OCI-LY3 (cell line): ENCODE results near the gene EVI5L.
A peak's percentile ranks its signal among the peaks of the same experiment; 100 is the strongest.

Experiments used
- H2AFZ ChIP-seq: fragments of 200-600, 300-600 bp; shearing (Covaris generic); 2 replicates; pipeline ENCODE4 v1.6.0; 2014; ENCODE audit warnings: antibody characterized with exemption, low read depth, low read length
- H3K27ac ChIP-seq: fragments of 200-600, 300-600 bp; sonication (generic); 2 replicates; pipeline ENCODE4 v1.5.1; 2014; ENCODE audit warnings: mild to moderate bottlenecking, low read length, moderate library complexity, mixed read lengths
- H3K27me3 ChIP-seq: fragments of 200-600, 300-600 bp; sonication (generic); 2 replicates; pipeline ENCODE4 v1.6.1; 2014; ENCODE audit warnings: low read depth, low read length, mixed read lengths
- H3K36me3 ChIP-seq: fragments of 200-600, 300-600 bp; sonication (generic); replicated peaks from 2 replicates; pipeline ENCODE3; 2014; ENCODE audit warnings: low read depth, low read length, mixed read lengths
- H3K4me1 ChIP-seq: fragments of 300-600, 200-600 bp; sonication (generic); 2 replicates; pipeline ENCODE4 v1.6.1; 2014; ENCODE audit warnings: low read length, mixed read lengths
- H3K4me2 ChIP-seq: fragments of 200-600, 300-600 bp; sonication (generic); 2 replicates; pipeline ENCODE4 v1.6.1; 2014; ENCODE audit warnings: low read length, mixed read lengths
- H3K4me3 ChIP-seq: fragments of 300-600, 200-600 bp; sonication (generic); 2 replicates; pipeline ENCODE4 v1.5.1; 2014; ENCODE audit warnings: antibody characterized with exemption, mild to moderate bottlenecking, low read length, moderate library complexity
- H3K79me2 ChIP-seq: fragments of 300-600, 200-600 bp; shearing (Covaris generic); 2 replicates; pipeline ENCODE4 v1.6.1; 2014; ENCODE audit warnings: mild to moderate bottlenecking, low read length, mixed read lengths
- H3K9ac ChIP-seq: fragments of 300-600, 200-600 bp; shearing (Covaris generic); 2 replicates; pipeline ENCODE4 v1.6.0; 2014; ENCODE audit warnings: mild to moderate bottlenecking, low read length, moderate library complexity
- H3K9me3 ChIP-seq: fragments of 200-600, 300-600 bp; shearing (Covaris generic); 2 replicates; pipeline ENCODE4 v1.6.1; 2014; ENCODE audit warnings: low read length, mixed read lengths; ENCODE audit not compliant: insufficient read depth
- H4K20me1 ChIP-seq: fragments of 200-600, 300-600 bp; sonication (generic); 2 replicates; pipeline ENCODE4 v1.6.1; 2016; ENCODE audit warnings: low read length, mixed read lengths; ENCODE audit not compliant: insufficient read depth
- CTCF ChIP-seq: fragments of 200-600, 300-600 bp; sonication (generic); IDR thresholded peaks from 2 replicates; pipeline ENCODE4 v1.5.1; 2014; ENCODE audit warnings: antibody characterized with exemption, low read length, low read depth
- EZH2phosphoT487 ChIP-seq: fragments of 200-600 bp; shearing (Covaris generic); IDR thresholded peaks from 2 replicates; pipeline ENCODE4 v1.6.1; 2018; ENCODE audit warnings: antibody characterized with exemption, mixed run types, low read depth

The EVI5L gene

GRCh38 chr19:7830272-7830771, 304 bp downstream of the EVI5L start:
- no peaks in the 10 kb centered on the region for H3K9me3 ChIP-seq
- H3K4me2 ChIP-seq = peak overlapping the region; percentile 60
- H3K36me3 ChIP-seq = no peaks in the 10 kb centered on the region
- H3K79me2 ChIP-seq = no peaks in the 10 kb centered on the region
- H3K27me3 ChIP-seq = peaks cover 10% of the 10 kb centered on the region; the same call in 1 of the 2 replicates
- H4K20me1 ChIP-seq = no peaks in the 10 kb centered on the region
- no peak overlapping the region for H3K27ac ChIP-seq
- H2AFZ ChIP-seq = no peak overlapping the region
- peak overlapping the region; percentile 57 for H3K9ac ChIP-seq
- TF ChIP-seq CTCF (no peak), EZH2phosphoT487 (no peak)
- H3K4me1 ChIP-seq = peaks cover 8% of the 10 kb centered on the region
- peak overlapping the region; percentile 81 for H3K4me3 ChIP-seq

GRCh38 chr19:7830823-7831222, 805 bp downstream of the EVI5L start:
- H4K20me1 ChIP-seq = no peaks in the 10 kb centered on the region
- H3K4me3 ChIP-seq = peak overlapping the region; percentile 81
- H3K27ac ChIP-seq = no peak overlapping the region
- H3K36me3 ChIP-seq = no peaks in the 10 kb centered on the region
- peak overlapping the region; percentile 57; the same call in 1 of the 2 replicates for H3K9ac ChIP-seq
- TF ChIP-seq CTCF = no peak
- no peak for TF ChIP-seq EZH2phosphoT487
- H3K9me3 ChIP-seq = no peaks in the 10 kb centered on the region
- H3K27me3 ChIP-seq = peaks cover 10% of the 10 kb centered on the region; the same call in 1 of the 2 replicates
- H3K4me1 ChIP-seq = peaks cover 8% of the 10 kb centered on the region
- no peaks in the 10 kb centered on the region for H3K79me2 ChIP-seq
- peak overlapping the region; percentile 60 for H3K4me2 ChIP-seq
- H2AFZ ChIP-seq = no peak overlapping the region

- H3K4me1 ChIP-seq = peaks cover 8% of the 10 kb centered on the region
- peaks cover 9% of the 10 kb centered on the region; the same call in 1 of the 2 replicates for H3K27me3 ChIP-seq
- no peak overlapping the region for H3K4me2 ChIP-seq
- no peaks in the 10 kb centered on the region for H3K9me3 ChIP-seq
- H3K36me3 ChIP-seq = no peaks in the 10 kb centered on the region
- no peaks in the 10 kb centered on the region for H3K79me2 ChIP-seq
- H4K20me1 ChIP-seq = no peaks in the 10 kb centered on the region
- H3K4me3 ChIP-seq = no peak overlapping the region
- H3K27ac ChIP-seq = no peak overlapping the region
- TF ChIP-seq EZH2phosphoT487 (no peak), CTCF (peak; percentile 47)
- no peak overlapping the region for H3K9ac ChIP-seq
- H2AFZ ChIP-seq = no peak overlapping the region
Observed at GRCh38 chr19:7831452-7831851, 1.4 kb downstream of the EVI5L start.

GRCh38 chr19:7832009-7832408, 2.0 kb downstream of the EVI5L start:
- H4K20me1 ChIP-seq = no peaks in the 10 kb centered on the region
- no peak overlapping the region for H2AFZ ChIP-seq
- no peaks in the 10 kb centered on the region for H3K79me2 ChIP-seq
- H3K27me3 ChIP-seq = 0 out of 2 replicates have a peak, but pooled peaks cover 7% of the 10 kb centered on the region
- H3K4me3 ChIP-seq = no peak overlapping the region
- H3K4me1 ChIP-seq = peaks cover 8% of the 10 kb centered on the region
- no peak for TF ChIP-seq EZH2phosphoT487
- no peak for TF ChIP-seq CTCF
- H3K9me3 ChIP-seq = no peaks in the 10 kb centered on the region
- no peak overlapping the region for H3K9ac ChIP-seq
- no peaks in the 10 kb centered on the region for H3K36me3 ChIP-seq
- no peak overlapping the region for H3K4me2 ChIP-seq
- no peak overlapping the region for H3K27ac ChIP-seq
